Caco-2 (cell line): ENCODE measurements around the gene NOTCH2. TPM values are rescaled to one million over a fixed set of nuclear protein-coding genes. Genes with fewer than 3 reads are reported as not detected.
"Not testable (repeated sequence)": the region's sequence is repeated elsewhere in the genome, so short reads cannot be mapped to it uniquely, and the experiment has no call there.

Source experiments
- BruUV-seq: library from RNA; stranded (reverse); fragments of 400-500 nt; replicated peaks from 2 replicates; lab custom pipeline; 2021; lab: Mats Ljungman, UMichigan
- CTCF ChIA-PET: fragments of 300-600 bp; sonication (Branson Sonifier 250); formaldehyde crosslinking; loops from one replicate; lab custom pipeline; 2022; ENCODE audit warnings: antibody characterized with exemption; lab: Charles Lee
- POLR2A ChIA-PET: fragments of 300-600 bp; sonication (Branson Sonifier 250); formaldehyde crosslinking; loops from one replicate; lab custom pipeline; 2022; ENCODE audit warnings: antibody characterized with exemption; lab: Charles Lee
- DNase-seq, 2 experiments: peaks; one replicate each; pipeline versions ENCODE4 v3.0.0 to v3.0.0-alpha.2; 2020 to 2022
- H3K27me3 ChIP-seq: replicated peaks from 2 replicates; pipeline ENCODE4 v1.6.0; 2011; ENCODE audit warnings: low read length; ENCODE audit not compliant: control insufficient read depth, insufficient read depth
- H3K36me3 ChIP-seq: 2 replicates; pipeline ENCODE4 v1.5.1; 2011; ENCODE audit warnings: low read length; ENCODE audit not compliant: control insufficient read depth, insufficient read depth
- H3K4me1 ChIP-seq: fragments of 250-450 bp; sonication (Bioruptor Pico); 2 replicates; pipeline ENCODE4 v1.5.1; 2020; ENCODE audit warnings: mild to moderate bottlenecking
- H3K4me3 ChIP-seq: 2 replicates; pipeline ENCODE4 v1.5.1; 2011; ENCODE audit warnings: low read depth, mild to moderate bottlenecking, control low read depth, low read length
- H3K9me3 ChIP-seq: fragments of 250-450 bp; sonication (Bioruptor Pico); 2 replicates; pipeline ENCODE4 v1.5.1; 2020; ENCODE audit warnings: mild to moderate bottlenecking, moderate library complexity
- H3K27ac Mint-ChIP-seq: one replicate; pipeline ENCODE4 v1.8.0; 2022; ENCODE audit warnings: mixed read lengths; ENCODE audit not compliant: unreplicated experiment
- H3K27me3 Mint-ChIP-seq: one replicate; pipeline ENCODE4 v1.8.0; 2022; ENCODE audit warnings: mixed read lengths; ENCODE audit not compliant: insufficient read depth, unreplicated experiment
- H3K36me3 Mint-ChIP-seq: one replicate; pipeline ENCODE4 v1.8.0; 2022; ENCODE audit warnings: mild to moderate bottlenecking, mixed read lengths; ENCODE audit not compliant: insufficient read depth, unreplicated experiment
- H3K4me1 Mint-ChIP-seq: one replicate; pipeline ENCODE4 v1.8.0; 2022; ENCODE audit warnings: low read depth, mixed read lengths; ENCODE audit not compliant: unreplicated experiment
- H3K4me3 Mint-ChIP-seq: one replicate; pipeline ENCODE4 v1.8.0; 2022; ENCODE audit warnings: mild to moderate bottlenecking, moderate library complexity, mixed read lengths; ENCODE audit not compliant: unreplicated experiment
- H3K9me3 Mint-ChIP-seq: one replicate; pipeline ENCODE4 v1.8.0; 2022; ENCODE audit warnings: mixed read lengths; ENCODE audit not compliant: unreplicated experiment
- CTCF ChIP-seq, 2 experiments: fragments of 200-600 bp in 1 of 2; IDR thresholded peaks; 1 replicate in 1 of 2; 2 replicates in 1 of 2; pipeline versions ENCODE4 v1.5.1 to v1.8.0; 2011 to 2022; ENCODE audit warnings: antibody characterized with exemption in 1 of 2, control low read depth in 1 of 2, inconsistent platforms in 1 of 2, low read depth in 1 of 2, low read length in 1 of 2, mild to moderate bottlenecking in 1 of 2, moderate library complexity in 1 of 2; ENCODE audit not compliant: insufficient read depth in 1 of 2, severe bottlenecking in 1 of 2, unreplicated experiment in 1 of 2
- intact Hi-C: fragments of 100-400 bp; cut with micrococcal nuclease; formaldehyde crosslinking; loops from one replicate; pipeline ENCODE4 v1.10.0; 2022; ENCODE audit not compliant: unreplicated experiment
- total RNA-seq: library from RNA; stranded (reverse); gene quantifications from 2 replicates; pipeline ENCODE4 v1.2.3, GENCODE V29; 2022

NOTCH2 gene
- total RNA-seq, 1 experiment from 2014 or later = 41.1 TPM

DNA sequence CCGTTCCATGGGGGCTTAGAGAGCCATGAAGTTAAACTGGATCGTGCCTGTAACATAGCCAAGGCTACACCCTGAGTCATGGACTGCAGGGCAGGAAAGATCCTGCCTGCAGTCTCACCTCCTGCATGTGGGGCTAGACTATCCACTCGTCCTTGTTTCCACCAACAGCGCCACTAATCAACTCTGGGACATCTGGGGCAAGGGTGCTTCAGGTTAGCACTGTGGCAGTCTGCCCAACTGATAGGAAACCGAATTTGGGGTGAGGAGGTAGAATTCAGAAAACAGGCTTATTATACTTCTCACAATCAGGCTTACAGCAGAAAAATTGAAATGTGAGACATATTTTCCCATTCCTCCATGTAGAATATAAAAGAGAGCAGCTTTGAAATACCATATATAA is 88.0 kb downstream of the NOTCH2 start:
- Mint-ChIP-seq H3K4me1 (no peaks in the 10 kb centered on the region), H3K27ac (no peak overlapping the region), H3K36me3 (peaks cover 8% of the 10 kb centered on the region), H3K9me3 (no peaks in the 10 kb centered on the region), H3K27me3 (no peaks in the 10 kb centered on the region), H3K4me3 (no peak overlapping the region)
- Histone ChIP-seq H3K4me3 (no peak overlapping the region), H3K9me3 (no peaks in the 10 kb centered on the region), H3K36me3 (no peaks in the 10 kb centered on the region), H3K27me3 (no peaks in the 10 kb centered on the region), H3K4me1 (no peaks in the 10 kb centered on the region)
- DNase-seq = no peak
- intact Hi-C loops = no loop called here
- ChIA-PET CTCF (no interaction called here), POLR2A (no interaction called here)
- no TSS peak for BruUV-seq
- TF ChIP-seq CTCF (IDR thresholded peaks at IDR 0.05; ENCODE audit: insufficient read depth in 1 of 2, low read depth in 1 of 2, low read length in 1 of 2, severe bottlenecking in 1 of 2, unreplicated experiment in 1 of 2) = no peak

DNA sequence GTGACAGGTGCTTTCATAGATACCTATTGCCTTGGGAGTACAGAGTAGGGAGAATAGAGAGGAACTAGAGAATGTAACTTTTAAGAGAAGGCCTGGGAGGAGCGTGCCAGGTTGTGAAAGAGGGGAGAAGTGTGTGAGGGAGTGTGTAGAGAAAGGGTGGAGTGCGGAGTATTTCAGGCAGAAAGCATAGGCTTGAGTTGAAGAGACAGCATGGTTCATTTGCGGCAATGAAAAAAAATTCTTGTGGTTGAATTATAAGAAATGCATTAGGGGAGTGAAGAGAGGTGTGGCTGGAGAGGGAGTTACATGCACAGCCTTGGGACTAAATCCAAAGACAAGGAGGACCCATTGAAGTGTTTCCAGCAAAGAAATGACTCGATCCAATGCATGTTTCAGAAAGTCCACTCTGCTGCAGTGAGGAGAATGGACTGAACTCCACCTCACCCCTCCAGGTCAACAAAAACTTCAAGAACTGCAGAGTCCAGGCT is 91.4 kb downstream of the NOTCH2 start:
- BruUV-seq = no TSS peak
- no peaks in the 10 kb centered on the region for H3K27me3 Mint-ChIP-seq
- H3K36me3 Mint-ChIP-seq = no peaks in the 10 kb centered on the region
- ChIA-PET CTCF (no interaction called here), POLR2A (no interaction called here)
- no peak overlapping the region for H3K4me3 Mint-ChIP-seq
- Histone ChIP-seq H3K36me3 (no peaks in the 10 kb centered on the region), H3K9me3 (no peaks in the 10 kb centered on the region), H3K27me3 (no peaks in the 10 kb centered on the region), H3K4me3 (no peak overlapping the region), H3K4me1 (no peaks in the 10 kb centered on the region)
- H3K4me1 Mint-ChIP-seq = no peaks in the 10 kb centered on the region
- intact Hi-C loops = no loop called here
- no peak for DNase-seq
- no peak overlapping the region for H3K27ac Mint-ChIP-seq
- H3K9me3 Mint-ChIP-seq = no peaks in the 10 kb centered on the region
- no peak for TF ChIP-seq CTCF (IDR thresholded peaks at IDR 0.05; ENCODE audit: insufficient read depth in 1 of 2, low read depth in 1 of 2, low read length in 1 of 2, severe bottlenecking in 1 of 2, unreplicated experiment in 1 of 2)

DNA sequence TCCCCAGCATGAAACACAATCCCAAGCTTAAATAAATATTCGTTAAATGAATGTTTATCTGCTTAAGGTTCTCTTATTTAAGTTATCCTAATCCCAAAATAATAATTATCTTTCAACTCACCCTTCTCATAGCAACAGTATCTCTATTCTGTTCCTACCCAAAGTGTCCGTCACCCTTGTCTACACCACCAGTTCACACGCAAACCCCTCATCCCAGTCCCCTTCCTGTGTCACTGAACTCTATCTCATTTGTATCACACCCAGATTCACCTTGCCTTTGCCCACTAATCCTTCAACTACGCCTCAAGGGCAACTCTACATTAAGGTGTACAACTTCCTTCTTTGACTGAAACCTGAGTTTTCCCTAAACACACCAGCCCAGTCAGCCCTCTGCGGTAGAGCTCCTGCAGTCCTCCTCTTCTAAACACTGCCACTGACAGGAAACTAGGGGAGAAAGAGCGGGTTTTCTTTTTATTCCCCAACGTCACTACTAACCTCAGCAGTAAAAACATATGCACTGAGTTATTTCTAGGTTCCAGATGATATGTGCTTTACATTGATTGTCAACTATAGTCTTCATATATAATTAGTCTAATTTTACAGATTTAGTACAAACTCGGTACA is 92.2 kb downstream of the NOTCH2 start:
- H3K4me3 ChIP-seq, H3K9me3 ChIP-seq, POLR2A ChIA-PET, H3K27me3 ChIP-seq, H3K4me1 ChIP-seq, H3K4me1 Mint-ChIP-seq, DNase-seq, CTCF ChIA-PET, intact Hi-C loops, BruUV-seq, H3K36me3 ChIP-seq, H3K27ac Mint-ChIP-seq, H3K9me3 Mint-ChIP-seq, H3K27me3 Mint-ChIP-seq, H3K36me3 Mint-ChIP-seq, H3K4me3 Mint-ChIP-seq: not testable (repeated sequence)

GRCh38 chr1:119975582-119976254 is 93.7 kb downstream of the NOTCH2 start:
- POLR2A ChIA-PET, H3K27ac Mint-ChIP-seq, H3K27me3 ChIP-seq, intact Hi-C loops, H3K4me1 ChIP-seq, BruUV-seq, DNase-seq, H3K4me3 Mint-ChIP-seq, H3K4me1 Mint-ChIP-seq, H3K27me3 Mint-ChIP-seq, H3K9me3 Mint-ChIP-seq, H3K9me3 ChIP-seq, CTCF ChIA-PET, H3K4me3 ChIP-seq, H3K36me3 Mint-ChIP-seq, H3K36me3 ChIP-seq: not testable (repeated sequence)
